MM.1S (cell line): ENCODE measurements around the gene DNAAF5.

Experiments used
- DNase-seq: peaks from one replicate; pipeline ENCODE4 v3.0.0-alpha.2; 2015
- H2AFZ ChIP-seq: fragments of 300-600 bp; sonication (generic); 2 replicates; pipeline ENCODE4 v1.6.0; 2016; ENCODE audit warnings: antibody characterized with exemption, low read length
- H3F3A ChIP-seq: fragments of 300-600 bp; sonication (generic); 2 replicates; pipeline ENCODE4 v1.6.1; 2016; ENCODE audit warnings: mild to moderate bottlenecking, antibody characterized with exemption, low read length, moderate library complexity, mixed read lengths; ENCODE audit not compliant: insufficient read depth
- H3K27ac ChIP-seq: fragments of 300-600 bp; sonication (generic); 2 replicates; pipeline ENCODE4 v1.5.1; 2016; ENCODE audit warnings: mild to moderate bottlenecking, low read length
- H3K27me3 ChIP-seq: fragments of 300-600 bp; sonication (generic); replicated peaks from 2 replicates; pipeline ENCODE4 v1.6.0; 2016; ENCODE audit warnings: low read length; ENCODE audit not compliant: insufficient read depth
- H3K36me3 ChIP-seq: fragments of 300-600 bp; sonication (generic); replicated peaks from 2 replicates; pipeline ENCODE4 v1.6.1; 2016; ENCODE audit warnings: mild to moderate bottlenecking, low read length, mixed read lengths; ENCODE audit not compliant: insufficient read depth
- H3K4me1 ChIP-seq: fragments of 300-600 bp; sonication (generic); 2 replicates; pipeline ENCODE4 v1.6.1; 2016; ENCODE audit warnings: low read length, mixed read lengths
- H3K4me2 ChIP-seq: fragments of 300-600 bp; sonication (generic); 2 replicates; pipeline ENCODE4 v1.6.0; 2016; ENCODE audit warnings: low read depth, low read length
- H3K4me3 ChIP-seq: fragments of 300-600 bp; sonication (generic); 2 replicates; pipeline ENCODE4 v1.5.1; 2016; ENCODE audit warnings: low read length, mixed read lengths
- H3K79me2 ChIP-seq: fragments of 300-600 bp; sonication (generic); 2 replicates; pipeline ENCODE4 v1.6.1; 2016; ENCODE audit warnings: mixed run types, low read length, mixed read lengths
- H3K9ac ChIP-seq: fragments of 300-600 bp; sonication (generic); 2 replicates; pipeline ENCODE4 v1.6.1; 2016; ENCODE audit warnings: low read length, mixed read lengths
- H3K9me2 ChIP-seq: fragments of 300-600 bp; sonication (generic); replicated peaks from 2 replicates; pipeline ENCODE4 v1.6.1; 2016; ENCODE audit warnings: mild to moderate bottlenecking, low read length, mixed read lengths; ENCODE audit not compliant: insufficient read depth
- H3K9me3 ChIP-seq: fragments of 300-600 bp; sonication (generic); replicated peaks from 2 replicates; pipeline ENCODE4 v1.6.1; 2016; ENCODE audit warnings: mild to moderate bottlenecking, low read length, mixed read lengths; ENCODE audit not compliant: insufficient read depth
- H4K20me1 ChIP-seq: fragments of 300-600 bp; sonication (generic); 2 replicates; pipeline ENCODE4 v1.6.1; 2016; ENCODE audit warnings: mild to moderate bottlenecking, low read length, moderate library complexity, mixed read lengths; ENCODE audit not compliant: insufficient read depth
- EZH2 ChIP-seq: fragments of 300-600 bp; sonication (generic); optimal IDR thresholded peaks from 2 replicates; pipeline ENCODE3; 2017; ENCODE audit warnings: low read depth, mild to moderate bottlenecking, antibody characterized with exemption, low read length, mixed read lengths
- EZH2phosphoT487 ChIP-seq: fragments of 300-600 bp; sonication (generic); IDR thresholded peaks from 2 replicates; pipeline ENCODE4 v1.6.1; 2018; ENCODE audit warnings: antibody characterized with exemption, low read length
- TF ChIP-seq, protein P1 (sequence below): fragments of 300-600 bp; sonication (generic); IDR thresholded peaks from 2 replicates; pipeline ENCODE4 v1.5.1; 2016; ENCODE audit warnings: antibody characterized with exemption, low read length, mixed read lengths

The DNAAF5 gene

DNA sequence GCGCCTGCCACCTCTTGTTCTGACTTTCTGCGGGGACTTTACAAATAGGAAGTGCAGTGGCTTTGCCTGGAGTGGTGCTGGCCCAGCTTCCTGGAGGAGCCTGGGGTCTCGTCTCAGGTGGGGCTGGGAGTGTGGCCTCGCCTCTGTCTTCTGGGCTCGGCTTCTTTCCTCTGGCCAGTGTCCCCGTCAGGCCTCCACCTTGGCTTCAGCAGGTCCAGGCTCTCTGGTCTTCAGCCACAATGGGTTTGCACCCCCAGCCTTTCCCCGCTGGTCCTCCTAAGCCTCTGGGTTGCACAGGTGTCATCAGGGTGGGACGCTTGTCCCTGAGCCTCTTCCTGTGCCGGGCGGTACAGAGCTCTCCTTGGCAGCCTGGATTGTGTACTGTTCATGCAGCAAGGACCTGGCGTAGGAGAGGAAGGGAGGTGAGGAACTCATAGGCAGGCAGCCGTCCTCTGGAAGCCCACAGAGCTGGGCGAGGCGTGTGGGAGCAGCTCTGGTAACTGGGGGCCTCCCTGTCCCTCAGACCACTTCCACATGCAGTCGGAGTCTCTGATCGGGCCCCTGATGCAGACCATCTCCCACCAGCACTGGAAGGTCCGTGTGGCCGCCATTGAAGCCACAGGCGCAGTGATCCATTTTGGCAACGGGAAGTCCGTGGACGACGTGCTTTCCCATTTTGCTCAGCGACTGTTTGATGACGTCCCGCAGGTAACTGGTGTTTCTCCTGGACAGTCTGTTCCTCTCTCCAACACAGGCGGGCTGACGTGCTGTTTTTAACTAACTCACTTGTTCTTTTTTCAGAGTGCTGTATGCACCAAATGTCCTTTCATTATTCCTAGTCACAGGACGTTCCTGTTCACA lies 2.9 kb downstream of the DNAAF5 start:
- no peak overlapping the region for H3K4me3 ChIP-seq
- H3K79me2 ChIP-seq, result peaks cover 66% of the 10 kb centered on the region
- H3K9ac ChIP-seq, result no peak overlapping the region
- H3K27me3 ChIP-seq, result no peaks in the 10 kb centered on the region
- no peaks in the 10 kb centered on the region for H3F3A ChIP-seq
- no peaks in the 10 kb centered on the region for H3K9me3 ChIP-seq
- H4K20me1 ChIP-seq, result no peaks in the 10 kb centered on the region
- TF ChIP-seq, protein P1, sequence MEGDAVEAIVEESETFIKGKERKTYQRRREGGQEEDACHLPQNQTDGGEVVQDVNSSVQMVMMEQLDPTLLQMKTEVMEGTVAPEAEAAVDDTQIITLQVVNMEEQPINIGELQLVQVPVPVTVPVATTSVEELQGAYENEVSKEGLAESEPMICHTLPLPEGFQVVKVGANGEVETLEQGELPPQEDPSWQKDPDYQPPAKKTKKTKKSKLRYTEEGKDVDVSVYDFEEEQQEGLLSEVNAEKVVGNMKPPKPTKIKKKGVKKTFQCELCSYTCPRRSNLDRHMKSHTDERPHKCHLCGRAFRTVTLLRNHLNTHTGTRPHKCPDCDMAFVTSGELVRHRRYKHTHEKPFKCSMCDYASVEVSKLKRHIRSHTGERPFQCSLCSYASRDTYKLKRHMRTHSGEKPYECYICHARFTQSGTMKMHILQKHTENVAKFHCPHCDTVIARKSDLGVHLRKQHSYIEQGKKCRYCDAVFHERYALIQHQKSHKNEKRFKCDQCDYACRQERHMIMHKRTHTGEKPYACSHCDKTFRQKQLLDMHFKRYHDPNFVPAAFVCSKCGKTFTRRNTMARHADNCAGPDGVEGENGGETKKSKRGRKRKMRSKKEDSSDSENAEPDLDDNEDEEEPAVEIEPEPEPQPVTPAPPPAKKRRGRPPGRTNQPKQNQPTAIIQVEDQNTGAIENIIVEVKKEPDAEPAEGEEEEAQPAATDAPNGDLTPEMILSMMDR, result no peak
- TF ChIP-seq EZH2 (no peak), EZH2phosphoT487 (no peak)
- H3K4me1 ChIP-seq, result peaks cover 11% of the 10 kb centered on the region
- H2AFZ ChIP-seq, result no peak overlapping the region
- H3K4me2 ChIP-seq, result no peak overlapping the region
- no peak for DNase-seq
- no peak overlapping the region for H3K27ac ChIP-seq
- H3K9me2 ChIP-seq, result no peaks in the 10 kb centered on the region
- H3K36me3 ChIP-seq, result peaks cover 4% of the 10 kb centered on the region; the same call in 1 of the 2 replicates

DNA sequence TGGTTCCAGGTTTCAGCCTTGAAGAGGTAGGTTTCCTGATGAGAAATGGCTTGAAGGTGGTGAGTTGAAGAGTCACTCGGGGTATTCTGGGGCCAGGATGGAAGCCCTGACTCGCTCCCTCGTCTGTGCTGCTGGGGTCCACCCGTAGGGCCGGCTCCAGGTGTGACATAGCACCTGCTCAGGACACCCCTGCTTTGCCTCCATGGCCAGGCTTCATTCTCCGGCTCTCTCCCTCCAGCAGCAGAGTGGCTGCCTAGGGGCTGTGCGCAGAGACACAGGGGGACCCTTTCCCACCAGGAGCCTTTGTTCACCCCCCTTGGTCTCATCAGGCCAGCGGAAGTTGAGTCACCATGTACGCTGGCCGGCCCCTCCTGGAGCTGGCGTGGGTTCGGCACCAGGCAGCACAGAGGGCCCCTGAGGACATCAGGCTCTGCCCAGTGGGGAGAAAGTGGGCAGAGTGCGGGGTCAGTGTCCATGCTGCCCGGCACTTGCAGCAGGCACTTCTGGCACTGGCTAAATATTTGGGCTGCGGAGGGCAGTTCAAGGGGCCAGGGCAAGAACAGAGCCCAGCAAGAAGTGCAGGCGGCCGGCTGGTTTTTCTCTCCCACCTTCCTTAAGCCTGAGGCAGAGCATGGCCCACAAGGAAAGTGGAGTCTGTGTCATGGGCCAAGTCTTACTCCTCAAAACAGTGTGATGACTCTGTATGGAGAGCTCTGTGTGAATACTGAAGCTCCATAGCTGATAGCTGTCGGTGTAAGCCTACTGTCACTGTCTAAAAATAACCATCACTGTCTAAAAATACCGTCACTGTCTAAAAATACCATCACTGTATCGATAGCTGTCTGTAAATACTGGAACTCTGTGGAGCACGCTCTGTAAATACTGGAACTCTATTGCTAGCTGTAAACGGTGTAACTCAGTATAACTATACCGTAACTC lies 4.3 kb downstream of the DNAAF5 start:
- H3K27me3 ChIP-seq, result no peaks in the 10 kb centered on the region
- H3K9ac ChIP-seq, result no peak overlapping the region
- no peak overlapping the region for H3K4me3 ChIP-seq
- peaks cover 72% of the 10 kb centered on the region for H3K79me2 ChIP-seq
- peaks cover 9% of the 10 kb centered on the region for H3K36me3 ChIP-seq
- H3F3A ChIP-seq, result no peaks in the 10 kb centered on the region
- no peaks in the 10 kb centered on the region for H4K20me1 ChIP-seq
- no peak overlapping the region for H3K27ac ChIP-seq
- H3K9me3 ChIP-seq, result no peaks in the 10 kb centered on the region
- peaks cover 10% of the 10 kb centered on the region for H3K4me1 ChIP-seq
- H3K4me2 ChIP-seq, result no peak overlapping the region
- DNase-seq, result no peak
- H2AFZ ChIP-seq, result no peak overlapping the region
- no peaks in the 10 kb centered on the region for H3K9me2 ChIP-seq
- TF ChIP-seq EZH2phosphoT487 (no peak), EZH2 (no peak)
- TF ChIP-seq, protein P1, result no peak

DNA sequence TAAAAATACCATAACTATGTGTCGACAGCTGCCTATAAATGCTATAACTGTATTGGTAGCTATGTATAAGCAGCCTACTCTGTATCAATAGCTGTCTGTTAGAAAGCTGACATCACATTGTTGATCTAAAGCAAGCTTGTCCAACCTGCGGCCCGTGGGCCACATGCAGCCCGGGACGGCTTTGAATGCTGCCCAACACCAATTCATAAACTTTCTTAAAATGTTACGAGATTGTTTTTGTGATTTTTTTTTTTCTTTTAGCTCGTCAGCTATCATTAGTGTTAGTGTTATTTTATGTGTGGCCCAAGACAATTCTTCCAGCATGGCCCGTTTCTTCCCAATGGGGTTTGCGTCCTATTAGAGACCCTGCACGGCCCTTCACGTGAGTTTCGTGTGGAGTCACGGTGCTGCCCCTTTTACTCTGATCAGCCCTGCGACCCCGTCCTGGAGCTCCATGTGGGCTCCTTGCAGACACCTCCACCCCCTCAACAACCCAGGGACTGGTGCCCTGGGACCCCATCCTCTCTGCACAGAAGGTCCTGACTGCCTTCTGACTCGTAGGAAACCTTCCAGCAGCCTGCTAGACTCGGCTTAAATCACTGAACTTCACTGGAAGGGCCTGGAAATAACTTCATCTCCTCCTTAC lies 5.1 kb downstream of the DNAAF5 start:
- no peak for DNase-seq
- H3K9me3 ChIP-seq, result no peaks in the 10 kb centered on the region
- H4K20me1 ChIP-seq, result no peaks in the 10 kb centered on the region
- H3K9ac ChIP-seq, result no peak overlapping the region
- peaks cover 4% of the 10 kb centered on the region; the same call in 1 of the 2 replicates for H3K4me1 ChIP-seq
- no peaks in the 10 kb centered on the region for H3K27me3 ChIP-seq
- H3F3A ChIP-seq, result no peaks in the 10 kb centered on the region
- TF ChIP-seq EZH2 (no peak), EZH2phosphoT487 (no peak)
- TF ChIP-seq, protein P1, result no peak
- peaks cover 73% of the 10 kb centered on the region for H3K79me2 ChIP-seq
- peaks cover 9% of the 10 kb centered on the region for H3K36me3 ChIP-seq
- H3K27ac ChIP-seq, result no peak overlapping the region
- no peak overlapping the region for H3K4me3 ChIP-seq
- H3K9me2 ChIP-seq, result no peaks in the 10 kb centered on the region
- H3K4me2 ChIP-seq, result no peak overlapping the region
- no peak overlapping the region for H2AFZ ChIP-seq
